ENCODE measurements around the gene MAST1.
"Not testable (repeated sequence)": the region's sequence is repeated elsewhere in the genome, so short reads cannot be mapped to it uniquely, and the experiment has no call there.

MAST1 gene

DNA sequence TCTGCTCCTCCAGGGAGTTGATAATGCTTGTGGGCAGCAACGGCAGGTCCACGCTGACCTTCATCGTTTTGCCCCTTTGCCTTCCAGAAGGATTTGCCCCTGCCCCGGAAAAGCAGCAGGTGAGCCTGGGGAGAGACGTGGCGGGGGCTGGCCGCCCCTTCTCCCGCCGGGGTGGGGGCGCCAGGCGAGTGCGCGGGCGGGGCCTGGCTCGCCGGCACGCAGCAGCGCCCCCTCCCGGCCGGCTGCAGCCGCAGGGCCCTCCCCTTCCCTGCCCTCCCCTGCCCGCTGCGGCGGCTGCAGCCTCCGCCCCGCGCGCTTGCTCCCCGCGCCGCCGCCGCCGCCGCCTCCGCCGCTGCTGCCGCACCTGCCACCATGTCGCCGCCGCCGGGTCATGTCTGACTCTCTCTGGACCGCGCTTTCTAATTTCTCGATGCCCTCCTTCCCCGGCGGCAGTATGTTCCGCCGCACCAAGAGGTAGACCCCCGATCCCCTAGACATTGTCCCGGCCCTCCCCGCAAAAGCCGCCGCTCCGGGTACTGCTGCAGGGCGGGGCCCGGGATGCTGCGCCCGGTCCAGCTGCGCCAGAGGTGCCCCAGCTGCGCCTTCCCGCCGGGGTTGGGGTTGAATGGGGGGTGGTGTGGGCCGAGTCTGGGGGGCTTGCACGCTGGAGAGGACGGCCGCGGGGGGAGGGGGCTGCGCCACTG, at the start of gene MAST1:
TSS of gene MAST1 (plus strand) at position 334 of the 704 bp plus-strand sequence. CDS start at position 392, 58 bp downstream.
- DNase-seq (ENCODE audit: low read depth in 2 of 2) = peak in 1 of 2 donors; percentile 49

DNA sequence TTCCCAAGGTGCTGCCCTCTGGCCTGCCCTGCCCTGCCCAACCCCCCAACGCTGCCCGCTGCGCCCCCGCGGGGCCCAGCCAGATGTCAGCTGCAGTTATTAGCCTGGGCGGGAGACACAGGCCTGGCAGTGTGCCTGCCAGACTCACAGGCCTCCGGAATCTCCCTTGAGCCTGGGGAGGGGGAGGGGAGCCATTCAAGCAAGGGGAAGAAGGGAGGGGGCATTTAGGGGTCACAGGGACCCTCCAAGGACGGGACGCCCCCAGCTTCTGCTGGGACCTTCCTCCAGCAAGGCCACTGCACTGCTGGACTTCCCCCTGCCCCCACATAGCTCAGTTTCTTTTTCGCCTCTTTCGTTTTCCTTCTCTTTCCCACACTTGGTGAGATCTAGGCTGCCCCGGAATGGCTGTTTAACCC, 49.6 kb upstream of the MAST1 start:
- DNase-seq (ENCODE audit: low read depth in 2 of 2) = no peak

DNA sequence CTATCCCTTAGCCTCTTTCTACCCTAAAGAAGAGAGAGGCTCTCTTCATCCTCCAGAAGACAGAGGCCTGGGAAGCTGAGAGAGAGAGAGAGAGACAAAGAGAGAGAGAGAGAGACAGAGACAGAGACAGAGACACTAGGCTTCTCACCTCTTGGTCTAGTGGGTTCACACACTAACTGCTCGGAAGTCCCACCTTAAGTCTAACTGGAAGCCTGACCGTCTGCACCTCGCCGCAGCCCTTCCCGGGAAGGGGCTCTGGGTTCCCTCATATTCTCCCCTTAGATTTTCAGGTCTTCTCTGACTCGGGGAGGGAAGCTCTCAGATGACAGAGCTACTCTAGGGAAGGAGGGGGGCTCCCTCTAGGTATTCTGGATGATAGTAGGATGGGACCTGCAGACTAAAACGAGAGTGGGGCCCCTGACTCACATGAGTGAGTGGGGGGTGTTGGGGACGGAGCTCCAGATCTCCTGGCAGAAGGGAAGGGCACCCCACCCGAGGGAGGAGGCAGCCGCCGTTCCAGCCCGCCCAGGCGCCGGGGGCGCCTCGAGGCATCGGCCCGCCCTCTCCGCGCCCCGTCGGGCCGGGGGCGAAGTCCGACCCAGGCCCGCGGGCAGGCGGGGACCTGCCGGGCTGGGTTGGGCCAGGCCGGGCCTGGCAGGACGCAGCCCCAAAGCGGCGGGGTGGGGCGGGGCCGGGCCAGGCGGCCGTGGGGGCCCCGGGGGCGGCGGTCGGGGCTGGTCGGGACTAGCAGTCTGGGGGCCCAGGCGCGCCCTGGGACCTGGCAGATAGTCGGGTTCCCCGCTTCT, 49.0 kb upstream of the MAST1 start:
- no peak for DNase-seq (ENCODE audit: low read depth in 2 of 2)

DNA sequence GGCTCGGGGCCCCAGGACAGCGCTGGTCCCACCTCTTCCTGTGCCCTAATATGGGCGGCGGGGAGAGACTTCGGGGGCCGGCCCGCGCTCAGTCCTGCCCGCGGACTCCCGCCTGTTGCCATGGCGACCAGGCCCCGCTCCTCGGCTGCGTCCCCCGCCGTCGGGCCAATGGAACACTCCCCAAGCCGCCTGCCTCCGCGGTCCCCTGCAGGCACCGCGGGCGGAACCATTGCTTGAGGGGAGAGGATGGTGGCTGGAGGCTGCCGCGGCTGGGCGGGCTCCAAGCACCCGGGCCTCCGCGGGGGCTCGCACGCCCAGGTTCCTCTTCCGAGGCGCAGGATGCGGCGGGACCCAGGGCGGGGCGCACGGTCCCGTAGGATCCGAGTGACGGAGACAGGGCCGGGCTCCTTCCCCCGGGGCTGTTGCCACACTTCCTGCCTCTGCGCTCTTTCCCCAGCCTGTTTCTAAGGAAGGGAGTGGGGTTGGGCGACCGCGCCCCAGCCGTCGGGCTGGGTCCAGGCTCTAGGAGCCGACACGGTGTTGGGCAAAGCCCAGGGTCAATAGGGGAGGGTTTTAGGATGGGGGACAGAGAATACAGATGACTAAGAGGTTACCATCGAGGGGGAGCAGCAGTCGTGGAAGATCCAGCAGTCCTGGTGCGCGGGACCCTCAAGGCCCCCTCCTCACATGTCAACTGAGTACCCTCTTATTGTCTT, 48.3 kb upstream of the MAST1 start:
- peak; percentile 95 to 97 for DNase-seq (ENCODE audit: low read depth in 2 of 2)

DNA sequence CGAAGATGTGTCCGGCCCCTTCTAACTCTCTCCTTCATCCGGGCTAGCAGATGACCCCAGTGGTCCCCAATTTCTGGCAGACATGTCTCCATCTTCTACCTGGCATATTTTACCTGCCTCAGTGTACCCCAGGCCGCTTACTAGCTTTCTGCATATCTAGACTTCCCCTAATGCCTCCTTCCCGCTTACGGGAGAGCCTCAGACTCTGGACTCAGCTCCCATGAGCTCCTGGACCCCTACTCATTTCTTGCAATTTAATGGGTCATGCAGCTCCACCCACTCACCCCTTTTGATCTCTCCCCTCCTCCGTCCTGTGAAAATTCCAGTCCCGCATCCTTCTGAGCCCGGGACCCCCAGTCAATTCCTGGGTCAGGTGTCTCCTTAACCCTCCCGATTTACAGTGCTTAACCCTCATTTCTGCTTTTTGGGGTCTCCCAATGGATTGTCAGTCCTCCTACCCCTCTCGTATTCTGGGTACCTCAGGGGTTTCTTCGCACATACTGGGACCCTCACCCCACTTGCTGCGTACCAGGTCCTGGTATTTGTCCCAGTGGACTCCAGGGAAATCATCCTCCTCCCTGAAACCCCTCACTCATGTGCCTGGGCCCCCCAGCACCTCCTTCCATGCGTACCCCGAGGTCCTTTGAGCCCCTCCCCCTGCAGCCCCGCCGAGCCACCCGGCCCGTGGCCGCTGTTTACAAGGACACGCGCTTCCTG, 47.5 kb upstream of the MAST1 start:
- DNase-seq (ENCODE audit: low read depth in 2 of 2) = no peak

DNA sequence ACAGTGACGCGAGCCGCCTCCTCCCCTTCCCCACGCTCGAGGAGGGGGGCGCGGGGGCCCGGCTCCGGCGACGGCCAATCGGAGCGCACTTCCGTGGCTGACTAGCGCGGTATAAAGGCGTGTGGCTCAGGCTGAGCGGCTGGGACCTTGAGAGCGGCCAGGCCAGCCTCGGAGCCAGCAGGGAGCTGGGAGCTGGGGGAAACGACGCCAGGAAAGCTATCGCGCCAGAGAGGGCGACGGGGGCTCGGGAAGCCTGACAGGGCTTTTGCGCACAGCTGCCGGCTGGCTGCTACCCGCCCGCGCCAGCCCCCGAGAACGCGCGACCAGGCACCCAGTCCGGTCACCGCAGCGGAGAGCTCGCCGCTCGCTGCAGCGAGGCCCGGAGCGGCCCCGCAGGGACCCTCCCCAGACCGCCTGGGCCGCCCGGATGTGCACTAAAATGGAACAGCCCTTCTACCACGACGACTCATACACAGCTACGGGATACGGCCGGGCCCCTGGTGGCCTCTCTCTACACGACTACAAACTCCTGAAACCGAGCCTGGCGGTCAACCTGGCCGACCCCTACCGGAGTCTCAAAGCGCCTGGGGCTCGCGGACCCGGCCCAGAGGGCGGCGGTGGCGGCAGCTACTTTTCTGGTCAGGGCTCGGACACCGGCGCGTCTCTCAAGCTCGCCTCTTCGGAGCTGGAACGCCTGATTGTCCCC, 46.8 kb upstream of the MAST1 start, which contains the start of gene JUNB:
TSS of gene JUNB (plus strand) at position 142 of the 706 bp plus-strand sequence. CDS start at position 428, 286 bp downstream.
- DNase-seq (ENCODE audit: low read depth in 2 of 2) = peak; percentile 96 to 97

DNA sequence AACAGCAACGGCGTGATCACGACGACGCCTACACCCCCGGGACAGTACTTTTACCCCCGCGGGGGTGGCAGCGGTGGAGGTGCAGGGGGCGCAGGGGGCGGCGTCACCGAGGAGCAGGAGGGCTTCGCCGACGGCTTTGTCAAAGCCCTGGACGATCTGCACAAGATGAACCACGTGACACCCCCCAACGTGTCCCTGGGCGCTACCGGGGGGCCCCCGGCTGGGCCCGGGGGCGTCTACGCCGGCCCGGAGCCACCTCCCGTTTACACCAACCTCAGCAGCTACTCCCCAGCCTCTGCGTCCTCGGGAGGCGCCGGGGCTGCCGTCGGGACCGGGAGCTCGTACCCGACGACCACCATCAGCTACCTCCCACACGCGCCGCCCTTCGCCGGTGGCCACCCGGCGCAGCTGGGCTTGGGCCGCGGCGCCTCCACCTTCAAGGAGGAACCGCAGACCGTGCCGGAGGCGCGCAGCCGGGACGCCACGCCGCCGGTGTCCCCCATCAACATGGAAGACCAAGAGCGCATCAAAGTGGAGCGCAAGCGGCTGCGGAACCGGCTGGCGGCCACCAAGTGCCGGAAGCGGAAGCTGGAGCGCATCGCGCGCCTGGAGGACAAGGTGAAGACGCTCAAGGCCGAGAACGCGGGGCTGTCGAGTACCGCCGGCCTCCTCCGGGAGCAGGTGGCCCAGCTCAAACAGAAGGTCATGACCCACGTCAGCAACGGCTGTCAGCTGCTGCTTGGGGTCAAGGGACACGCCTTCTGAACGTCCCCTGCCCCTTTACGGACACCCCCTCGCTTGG, 46.1 kb upstream of the MAST1 start:
- peak in 1 of 2 donors; percentile 73 for DNase-seq (ENCODE audit: low read depth in 2 of 2)

DNA sequence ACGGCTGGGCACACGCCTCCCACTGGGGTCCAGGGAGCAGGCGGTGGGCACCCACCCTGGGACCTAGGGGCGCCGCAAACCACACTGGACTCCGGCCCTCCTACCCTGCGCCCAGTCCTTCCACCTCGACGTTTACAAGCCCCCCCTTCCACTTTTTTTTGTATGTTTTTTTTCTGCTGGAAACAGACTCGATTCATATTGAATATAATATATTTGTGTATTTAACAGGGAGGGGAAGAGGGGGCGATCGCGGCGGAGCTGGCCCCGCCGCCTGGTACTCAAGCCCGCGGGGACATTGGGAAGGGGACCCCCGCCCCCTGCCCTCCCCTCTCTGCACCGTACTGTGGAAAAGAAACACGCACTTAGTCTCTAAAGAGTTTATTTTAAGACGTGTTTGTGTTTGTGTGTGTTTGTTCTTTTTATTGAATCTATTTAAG, 45.4 kb upstream of the MAST1 start:
- DNase-seq (ENCODE audit: low read depth in 2 of 2) = no peak

DNA sequence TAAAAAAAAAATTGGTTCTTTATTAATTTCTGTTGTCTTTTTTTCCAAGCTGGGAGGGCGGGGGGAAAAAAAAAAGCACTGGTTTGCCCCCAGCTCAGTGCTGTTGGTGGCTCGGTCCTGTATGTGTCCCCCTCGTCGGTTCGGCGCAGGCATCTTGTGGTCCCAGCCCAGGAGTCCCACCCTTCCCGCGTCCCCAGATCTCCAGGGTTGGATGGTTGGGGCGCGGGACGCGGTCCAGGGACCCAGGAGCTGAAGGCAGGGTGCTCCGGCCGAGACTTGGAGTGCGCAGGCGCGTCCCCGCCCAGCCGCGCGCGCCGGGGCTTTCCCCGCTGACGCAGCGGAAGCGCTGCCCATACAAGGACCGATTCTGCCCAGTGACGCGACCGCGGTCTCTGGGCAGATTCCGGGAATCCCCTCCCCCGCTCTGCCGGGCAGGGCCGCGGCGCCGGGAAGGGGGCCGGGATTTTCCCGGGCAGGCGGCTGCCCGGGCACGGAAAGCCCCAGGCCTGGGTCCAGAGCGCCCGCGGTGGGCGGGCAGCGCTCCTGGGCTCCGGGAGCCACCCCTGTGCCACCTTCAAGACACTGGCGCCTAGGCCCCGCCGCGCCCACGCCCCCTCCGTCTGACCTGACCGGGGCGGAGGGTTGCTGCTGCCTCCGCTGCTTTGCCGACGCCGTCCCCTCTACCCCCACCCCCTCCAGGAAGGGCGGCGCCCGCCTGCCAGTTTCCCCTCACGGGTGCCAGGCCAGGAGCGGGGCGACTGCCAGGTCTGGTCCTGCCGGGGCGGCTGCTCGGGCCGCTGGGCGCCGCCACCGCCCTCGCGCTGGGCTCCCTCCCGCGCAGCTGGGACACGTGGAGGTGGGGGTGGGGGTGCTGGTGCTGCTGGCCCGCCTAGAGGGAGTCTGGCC, 44.8 kb upstream of the MAST1 start:
- DNase-seq (ENCODE audit: low read depth in 2 of 2) = peak; percentile 86 to 87

DNA sequence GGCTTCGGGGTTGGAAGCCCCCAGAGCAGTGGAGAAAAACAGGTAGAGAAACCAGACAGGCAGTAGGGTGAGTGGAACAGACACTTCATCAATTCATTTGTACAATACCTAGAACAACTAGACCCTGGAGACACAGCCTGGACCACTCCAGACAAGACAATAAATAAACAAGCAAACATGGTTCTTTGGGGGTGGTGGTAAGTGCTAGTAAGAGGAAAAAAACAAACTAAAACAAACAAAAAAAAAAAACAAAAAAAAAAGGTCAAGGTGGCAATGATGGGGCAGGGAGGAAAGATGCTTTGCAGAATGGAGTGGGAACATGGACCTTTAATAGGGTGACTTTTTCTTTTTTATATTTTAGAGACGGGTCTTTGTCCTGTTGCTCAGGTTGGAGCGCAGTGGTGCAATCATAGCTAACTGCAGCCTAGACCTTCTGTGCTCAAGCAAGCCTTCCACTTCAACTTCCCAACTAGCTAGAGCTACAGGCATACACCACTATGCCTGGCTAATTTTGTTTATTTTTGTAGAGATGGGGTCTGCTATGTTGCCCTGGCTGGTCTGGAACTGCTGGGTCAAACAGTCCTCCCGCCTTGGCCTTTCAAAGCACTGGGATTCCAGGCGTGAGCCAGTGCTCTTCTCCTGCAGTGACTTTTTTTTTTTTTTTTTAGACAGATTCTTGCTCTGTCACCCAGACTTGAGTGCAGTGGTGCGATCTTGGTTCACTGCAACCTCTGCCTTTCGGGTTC, 43.9 kb upstream of the MAST1 start:
- no peak for DNase-seq (ENCODE audit: low read depth in 2 of 2)

DNA sequence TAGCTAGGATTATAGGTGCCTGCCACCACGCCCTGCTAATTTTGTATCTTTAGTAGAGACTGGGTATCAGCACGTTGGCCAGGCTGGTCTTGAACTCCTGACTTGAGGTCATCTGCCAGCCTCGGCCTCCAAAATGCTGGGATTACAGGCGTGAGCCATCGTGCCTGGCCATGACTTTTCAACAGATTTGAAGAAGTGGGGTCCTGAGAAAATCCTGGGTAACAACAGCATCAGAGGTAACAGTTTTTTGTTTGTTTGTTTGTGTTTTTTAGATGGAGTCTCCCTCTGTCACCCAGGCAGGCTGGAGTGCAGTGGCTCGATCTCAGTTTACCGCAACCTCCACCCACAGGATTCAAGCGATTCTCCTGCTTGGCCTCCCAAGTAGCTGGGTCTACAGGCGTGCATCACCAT, 43.3 kb upstream of the MAST1 start:
- DNase-seq (ENCODE audit: low read depth in 2 of 2) = no peak

DNA sequence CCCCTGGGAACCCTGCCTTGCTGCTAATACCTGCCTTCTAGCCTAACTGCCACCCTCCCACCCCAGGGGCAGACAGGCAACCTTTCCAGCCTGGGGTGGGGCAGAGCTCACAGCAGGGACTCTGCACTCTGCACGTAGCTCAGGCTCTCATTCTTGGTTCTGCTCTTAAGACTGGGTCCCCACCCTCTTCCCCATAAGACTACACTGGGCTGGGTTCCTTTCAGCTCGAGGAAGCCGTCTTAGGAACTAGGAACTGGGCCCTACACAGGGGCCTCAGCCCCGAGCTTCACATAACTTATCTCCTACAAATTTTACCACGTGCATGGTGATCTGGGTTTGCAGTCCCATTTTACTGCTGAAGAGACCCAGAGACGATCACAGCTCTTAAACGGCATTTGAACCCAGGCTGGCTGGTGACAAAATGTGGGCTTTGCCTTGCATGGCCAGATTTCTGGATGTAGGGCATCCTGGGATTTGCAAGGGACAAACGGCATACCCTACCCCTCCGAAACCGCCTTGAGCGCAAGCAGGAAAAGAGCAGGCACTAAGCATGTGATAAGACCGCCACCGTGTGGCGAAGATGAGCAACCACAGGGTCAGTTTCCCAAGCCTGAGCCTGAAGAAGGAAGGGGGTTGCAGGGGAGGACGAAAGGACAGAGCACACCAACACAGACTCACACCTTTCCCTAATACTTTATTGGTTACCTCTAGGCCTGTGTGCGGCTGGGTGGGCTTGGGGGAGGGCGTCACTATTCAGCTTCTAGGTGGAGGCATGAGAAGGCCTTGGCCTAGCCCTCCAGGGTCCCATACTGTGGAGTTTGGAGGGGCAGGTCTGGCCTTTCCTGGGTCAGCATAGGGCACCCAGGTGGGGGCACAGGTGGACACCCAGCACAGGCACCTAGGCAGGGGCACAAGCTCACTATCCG, 41.9 kb upstream of the MAST1 start:
- peak; percentile 63 to 70 for DNase-seq (ENCODE audit: low read depth in 2 of 2)

DNA sequence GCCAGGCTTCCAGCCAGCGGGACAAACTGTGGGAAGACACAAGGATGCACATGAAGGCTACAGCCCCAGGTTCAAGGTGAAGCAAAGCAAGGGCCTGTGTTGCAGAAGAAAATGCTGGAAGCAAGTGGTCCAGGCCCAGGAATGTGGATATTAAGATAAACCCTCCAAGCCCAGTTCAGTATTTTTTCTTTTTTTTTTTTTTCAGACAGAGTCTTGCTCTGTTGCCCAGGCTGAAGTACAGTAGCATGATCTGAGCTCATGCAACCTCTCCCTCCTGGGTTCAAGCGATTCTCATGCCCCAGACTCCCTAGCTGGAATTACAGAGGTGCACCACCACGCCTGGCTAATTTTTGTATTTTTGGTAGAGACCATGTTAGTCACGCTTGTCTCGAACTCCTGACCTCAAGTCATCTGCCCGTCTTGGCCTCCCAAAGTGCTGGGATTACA, 41.2 kb upstream of the MAST1 start:
- no peak for DNase-seq (ENCODE audit: low read depth in 2 of 2)

DNA sequence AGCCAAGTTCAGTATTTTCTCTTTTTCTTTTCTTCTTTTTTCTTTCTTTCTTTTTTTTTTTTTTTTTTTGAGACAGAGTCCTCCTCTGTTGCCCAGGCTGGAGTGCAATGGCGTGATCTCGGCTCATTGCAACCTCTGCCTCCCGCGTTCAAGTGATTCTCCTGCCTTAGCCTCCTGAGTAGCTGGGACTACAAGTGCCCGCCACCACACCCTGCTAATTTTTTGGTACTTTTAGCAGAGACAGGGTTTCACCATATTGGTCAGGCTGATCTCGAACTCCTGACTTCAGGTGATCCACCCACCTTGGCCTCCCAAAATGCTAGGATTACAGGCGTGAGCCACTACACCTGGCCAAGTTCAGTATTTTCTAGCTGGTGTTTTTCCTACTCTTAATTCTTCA, 40.7 kb upstream of the MAST1 start:
- not testable (repeated sequence) for DNase-seq (ENCODE audit: low read depth in 2 of 2)

DNA sequence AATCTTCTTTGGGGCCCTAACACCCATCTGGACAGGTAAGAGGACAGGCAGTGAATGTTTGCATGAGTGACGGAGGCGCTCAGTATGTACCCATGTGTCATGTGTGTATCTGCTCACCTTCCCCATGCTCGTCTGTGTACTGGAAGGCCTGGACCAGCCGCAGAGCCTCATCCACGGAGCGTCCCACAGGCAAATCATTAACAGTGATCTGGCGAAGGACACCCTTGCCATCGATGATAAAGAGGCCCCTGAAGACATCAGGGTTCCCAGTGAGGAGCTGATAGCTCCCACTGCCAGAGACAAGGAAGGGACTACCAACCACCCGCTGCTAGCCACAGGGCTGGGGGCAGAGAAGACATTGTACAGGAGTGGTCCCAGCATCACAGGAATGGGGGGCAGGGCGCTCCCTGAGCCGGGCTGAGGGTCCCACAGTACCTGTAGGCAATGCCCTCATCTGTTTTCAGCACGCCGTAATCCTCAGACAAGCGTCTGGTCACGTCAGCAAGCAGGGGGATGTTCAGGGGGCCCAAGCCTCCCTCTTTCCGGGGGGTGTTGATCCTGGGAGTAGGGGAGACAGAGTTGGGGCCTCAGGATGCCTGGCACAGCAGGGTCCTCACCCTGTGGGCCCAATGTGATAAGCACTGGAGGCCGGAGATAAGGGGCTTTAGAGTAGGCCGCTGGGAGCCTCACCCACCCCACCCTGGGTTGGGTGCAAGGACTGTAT, 38.4 kb upstream of the MAST1 start:
- DNase-seq (ENCODE audit: low read depth in 2 of 2) = no peak

DNA sequence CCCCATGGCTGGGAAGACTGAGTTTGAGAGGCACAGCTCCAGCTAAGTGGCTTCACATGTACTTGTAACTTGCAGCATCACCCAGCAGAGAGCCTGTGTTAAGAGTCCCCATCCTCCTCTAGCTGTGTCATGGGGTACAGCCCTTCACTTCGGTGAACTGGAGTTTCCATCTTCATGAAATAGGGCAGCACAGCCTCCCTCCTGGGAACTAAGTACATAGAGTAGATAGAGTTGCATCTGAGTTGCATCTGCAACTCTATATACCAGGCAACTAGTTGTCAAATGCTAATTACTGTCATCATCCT, 37.9 kb upstream of the MAST1 start:
- DNase-seq (ENCODE audit: low read depth in 2 of 2) = no peak

Data from stimulated activated CD4-positive, alpha-beta T cell treated with anti-CD3 and anti-CD28 coated beads, Interleukin-15, amount 100 ng/mL, for 48 hours (primary cell).